A549 (cell line): ENCODE data around the gene FERMT3. TPM values are rescaled to one million over a fixed set of nuclear protein-coding genes. Genes with fewer than 3 reads are reported as not detected.

Source experiments
- ATAC-seq, 2 experiments: fragments of 200-7000 bp in 1 of 2; fragments of >200 bp in 1 of 2; cut with Nextera tagmentation in 1 of 2; cut with Tn5 transposase in 1 of 2; 3 replicates each; pipeline versions ENCODE4 v1.8.0 to v1.9.1; 2018 to 2020; ENCODE audit warnings: mild to moderate bottlenecking in 1 of 2, moderate library complexity in 1 of 2
- CTCF ChIA-PET: fragments of 300-600 bp; sonication (Branson Sonifier 250); formaldehyde crosslinking; extraction: SDS; loops from one replicate; lab custom pipeline; 2021; ENCODE audit warnings: antibody characterized with exemption, inconsistent platforms; lab: Yijun Ruan, JAX
- POLR2A ChIA-PET: fragments of 350-600 bp; formaldehyde crosslinking; extraction: SDS; loops from one replicate; lab custom pipeline; 2021; ENCODE audit warnings: antibody characterized with exemption, inconsistent platforms; lab: Yijun Ruan, JAX
- DNase-seq, 2 experiments: peaks; one replicate each; pipeline versions ENCODE4 v3.0.0 to v3.0.0-alpha.2; 2011 to 2016; ENCODE audit warnings: low read depth in 1 of 2, low spot score in 1 of 2
- FAIRE-seq: peaks from 2 replicates; lab custom pipeline; 2011; peaks lifted over from hg19 to GRCh38; lab: Jason Lieb, UNC
- H3K27ac ChIP-seq, 2 experiments: fragments of >200 bp; sonication (Bioruptor Twin); formaldehyde crosslinking; 3 replicates each; pipeline ENCODE4 v1.5.1; 2016 to 2017
- H3K4me1 ChIP-seq: fragments of >200 bp; sonication (Bioruptor Twin); formaldehyde crosslinking; 3 replicates; pipeline ENCODE4 v1.6.1; 2016
- H3K4me2 ChIP-seq: fragments of >200 bp; sonication (Bioruptor Twin); formaldehyde crosslinking; 3 replicates; pipeline ENCODE4 v1.6.1; 2016
- H3K4me3 ChIP-seq: fragments of >200 bp; sonication (Bioruptor Twin); formaldehyde crosslinking; 3 replicates; pipeline ENCODE4 v1.5.1; 2016
- H3K9me3 ChIP-seq: fragments of >200 bp; sonication (Bioruptor Twin); formaldehyde crosslinking; 3 replicates; pipeline ENCODE4 v1.6.1; 2016
- CBX8 ChIP-seq: fragments of 200-600 bp; sonication (generic); IDR thresholded peaks from 2 replicates; pipeline ENCODE4 v1.6.1; 2016
- CHD4 ChIP-seq: fragments of 200-600 bp; sonication (generic); IDR thresholded peaks from 2 replicates; pipeline ENCODE4 v1.6.1; 2016; ENCODE audit warnings: antibody characterized with exemption, mild to moderate bottlenecking, borderline replicate concordance
- EP300 ChIP-seq, 2 experiments: fragments of >200 bp; sonication (Bioruptor Twin); formaldehyde crosslinking; IDR thresholded peaks; 2 replicates in 1 of 2; 3 replicates in 1 of 2; pipeline ENCODE4 v1.6.1; 2016 to 2017
- ESRRA ChIP-seq: fragments of 150-350 bp; IDR thresholded peaks from 2 replicates; pipeline ENCODE4 v1.6.1; 2014; ENCODE audit warnings: mild to moderate bottlenecking, low read length, borderline replicate concordance
- FOSL2 ChIP-seq, 2 experiments: fragments of 450-650 bp in 1 of 2; fragments of >200 bp in 1 of 2; sonication (Bioruptor Twin) in 1 of 2; formaldehyde crosslinking; IDR thresholded peaks; 2 replicates each; pipeline versions ENCODE4 v1.5.0 to v1.6.1; 2016 to 2020; ENCODE audit warnings: mild to moderate bottlenecking in 1 of 2, moderate library complexity in 1 of 2
- HDAC2 ChIP-seq: fragments of 200-600 bp; sonication (generic); IDR thresholded peaks from 2 replicates; pipeline ENCODE4 v1.6.1; 2016
- HOXA7 ChIP-seq: fragments of 250-450 bp; sonication (Bioruptor Pico); IDR thresholded peaks from 2 replicates; pipeline ENCODE4 v1.5.0; 2020; ENCODE audit warnings: mild to moderate bottlenecking, moderate library complexity
- HOXB13 ChIP-seq: fragments of 250-450 bp; sonication (Bioruptor Pico); IDR thresholded peaks from 2 replicates; pipeline ENCODE4 v1.5.0; 2020; ENCODE audit warnings: low read depth, mild to moderate bottlenecking, moderate library complexity
- HOXB5 ChIP-seq: fragments of 250-450 bp; sonication (Bioruptor Pico); IDR thresholded peaks from 2 replicates; pipeline ENCODE4 v1.5.0; 2020; ENCODE audit warnings: mild to moderate bottlenecking, moderate library complexity
- JUN ChIP-seq, 2 experiments: fragments of >200 bp; sonication (Bioruptor Twin); formaldehyde crosslinking; IDR thresholded peaks; 2 replicates in 1 of 2; 3 replicates in 1 of 2; pipeline ENCODE4 v1.6.1; 2016 to 2017
- KDM5A ChIP-seq: fragments of 200-600 bp; sonication (generic); IDR thresholded peaks from 2 replicates; pipeline ENCODE4 v1.6.1; 2016; ENCODE audit warnings: antibody characterized with exemption, mild to moderate bottlenecking
- NFE2L2 ChIP-seq: fragments of 150-350 bp; conservative IDR thresholded peaks from 2 replicates; pipeline ENCODE4 v1.6.1; 2014; ENCODE audit warnings: low read length
- NPAS2 ChIP-seq: fragments of 250-450 bp; sonication (Bioruptor Pico); IDR thresholded peaks from 2 replicates; pipeline ENCODE4 v1.8.0; 2022; ENCODE audit warnings: mild to moderate bottlenecking, moderate library complexity, borderline replicate concordance
- POLR2AphosphoS2 ChIP-seq: conservative IDR thresholded peaks from 2 replicates; pipeline ENCODE4 v1.6.1; 2012; ENCODE audit warnings: low read length, improper control_type of control experiment, inconsistent platforms
- RAD21 ChIP-seq, 2 experiments: fragments of >200 bp in 1 of 2; sonication (Bioruptor Twin) in 1 of 2; formaldehyde crosslinking in 1 of 2; IDR thresholded peaks in 1 of 2; conservative IDR thresholded peaks in 1 of 2; 2 replicates in 1 of 2; 3 replicates in 1 of 2; pipeline ENCODE4 v1.6.1; 2012 to 2018; ENCODE audit warnings: inconsistent platforms in 1 of 2
- RCOR1 ChIP-seq: fragments of 150-350 bp; IDR thresholded peaks from 2 replicates; pipeline ENCODE4 v1.6.1; 2014; ENCODE audit warnings: antibody characterized with exemption, low read length, low read depth
- RFX5 ChIP-seq: fragments of 450-650 bp; IDR thresholded peaks from 2 replicates; pipeline ENCODE4 v1.7.1; 2014; ENCODE audit warnings: antibody characterized with exemption, mild to moderate bottlenecking, moderate library complexity
- RNF2 ChIP-seq: fragments of 200-600 bp; sonication (generic); IDR thresholded peaks from 2 replicates; pipeline ENCODE4 v1.6.1; 2016; ENCODE audit warnings: low read depth, mild to moderate bottlenecking, antibody characterized with exemption, moderate library complexity, borderline replicate concordance
- SMC3 ChIP-seq: fragments of >200 bp; sonication (Bioruptor Twin); formaldehyde crosslinking; IDR thresholded peaks from 3 replicates; pipeline ENCODE4 v1.6.1; 2018; ENCODE audit warnings: inconsistent platforms
- SREBF2 ChIP-seq: fragments of 450-650 bp; IDR thresholded peaks from 2 replicates; pipeline ENCODE4 v1.6.1; 2014; ENCODE audit warnings: mild to moderate bottlenecking, moderate library complexity
- TFCP2L1 ChIP-seq: fragments of 250-450 bp; sonication (Bioruptor Pico); IDR thresholded peaks from 2 replicates; pipeline ENCODE4 v1.5.0; 2021; ENCODE audit warnings: mild to moderate bottlenecking
- ZNF302 ChIP-seq: fragments of 250-450 bp; sonication (Bioruptor Pico); IDR thresholded peaks from 2 replicates; pipeline ENCODE4 v1.9.0; 2021; ENCODE audit warnings: inconsistent platforms, mild to moderate bottlenecking, moderate library complexity
- WGBS: methylation state at CpG from one replicate; pipeline ENCODE4 v1.1.6; 2017; ENCODE audit errors: missing lambda C conversion rate; 5-methylcytosine and 5-hydroxymethylcytosine counted together
- polyA plus RNA-seq, 4 experiments: library from polyadenylated mRNA; depleted of rRNA in 3 of 4; stranded (reverse); fragments of >200 nt; fragmentation: RNase III in 1 of 4; extraction: RNeasy Plus Mini Kit Qiagen cat#74134 plus additional on column Dnase treatment in 1 of 4; gene quantifications; 2 replicates in 3 of 4; 3 replicates in 1 of 4; pipeline ENCODE4 v1.2.3, GENCODE V29; 2011 to 2017
- TF ChIP-seq, protein P1 (sequence below): IDR thresholded peaks from 2 replicates; pipeline ENCODE4 v1.6.1; 2012
- TF ChIP-seq, protein P2 (sequence below): fragments of 150-350 bp; IDR thresholded peaks from 2 replicates; pipeline ENCODE4 v1.6.1; 2014; ENCODE audit warnings: low read depth, mild to moderate bottlenecking, low read length
- TF ChIP-seq, protein P3 (sequence below): fragments of 200-600 bp; sonication (generic); IDR thresholded peaks from 2 replicates; pipeline ENCODE4 v1.6.1; 2016; ENCODE audit warnings: antibody characterized with exemption, mild to moderate bottlenecking, moderate library complexity
- TF ChIP-seq, protein P4 (sequence below): fragments of >200 bp; sonication (Bioruptor Twin); formaldehyde crosslinking; IDR thresholded peaks from 3 replicates; pipeline ENCODE4 v1.6.1; 2016
- TF ChIP-seq, protein P5 (sequence below): IDR thresholded peaks from 2 replicates; pipeline ENCODE4 v1.6.1; 2012; ENCODE audit warnings: low read depth, borderline replicate concordance

Gene FERMT3
- polyA plus RNA-seq, 2 of the 4 experiments (the other 2 are of a cell fraction): 0.56 to 2.1 TPM

DNA sequence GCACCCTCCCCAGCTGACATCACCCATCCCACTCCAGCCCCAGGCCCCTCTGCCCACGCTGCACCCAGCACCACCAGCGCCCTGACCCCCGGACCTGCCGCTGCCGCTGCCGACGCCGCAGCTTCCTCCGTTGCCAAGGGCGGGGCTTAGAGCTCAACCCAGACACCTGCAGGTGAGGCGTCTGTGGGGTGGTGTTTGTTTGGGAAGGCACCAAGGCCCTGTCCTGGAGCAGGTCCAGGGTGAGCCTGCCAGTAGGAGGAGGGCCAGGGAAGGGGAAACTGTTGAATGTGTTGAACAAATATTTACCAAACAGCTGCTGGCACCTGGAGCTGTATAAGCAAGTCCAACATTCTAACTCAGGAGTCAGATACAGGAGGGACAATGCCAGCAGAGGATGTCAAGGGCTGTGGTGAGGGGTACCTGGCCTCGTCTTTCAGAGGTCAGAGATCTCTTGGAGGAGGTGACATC, 31.0 kb downstream of the FERMT3 start:
- 100% methylated on average over 1 of the region's 12 CpGs for WGBS
- no peak for DNase-seq
- H3K27ac ChIP-seq: no peak overlapping the region
- ChIA-PET POLR2A (no interaction called here), CTCF (interaction anchor here (1.5 to 3.0 kb wide), 5 partner anchors 11 to 67 kb away, joined by 3 to 16 read pairs (median 12); partner anchors contain the start of genes NUDT22, PLCB3, STIP1 and TRPT1)
- peaks cover 28% of the 10 kb centered on the region for H3K4me1 ChIP-seq
- no peak for ATAC-seq
- TF ChIP-seq HDAC2 (no peak), CBX8 (no peak), ESRRA (no peak), ZNF302 (CRISPR knock-in tag) (no peak), KDM5A (no peak), HOXB13 (CRISPR knock-in tag) (no peak), RAD21 (conservative IDR thresholded peaks at IDR 0.05 in 1 of 2, IDR thresholded peaks at IDR 0.05 in 1 of 2) (no peak), RCOR1 (no peak), HOXA7 (CRISPR knock-in tag) (no peak), EP300 (IDR thresholded peaks at IDR 0.05) (no peak), CHD4 (no peak), POLR2AphosphoS2 (no peak), HOXB5 (CRISPR knock-in tag) (no peak), NPAS2 (CRISPR knock-in tag) (no peak), RFX5 (no peak), NFE2L2 (no peak)
- TF ChIP-seq, protein P1, sequence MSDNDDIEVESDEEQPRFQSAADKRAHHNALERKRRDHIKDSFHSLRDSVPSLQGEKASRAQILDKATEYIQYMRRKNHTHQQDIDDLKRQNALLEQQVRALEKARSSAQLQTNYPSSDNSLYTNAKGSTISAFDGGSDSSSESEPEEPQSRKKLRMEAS: no peak
- TF ChIP-seq, protein P2, sequence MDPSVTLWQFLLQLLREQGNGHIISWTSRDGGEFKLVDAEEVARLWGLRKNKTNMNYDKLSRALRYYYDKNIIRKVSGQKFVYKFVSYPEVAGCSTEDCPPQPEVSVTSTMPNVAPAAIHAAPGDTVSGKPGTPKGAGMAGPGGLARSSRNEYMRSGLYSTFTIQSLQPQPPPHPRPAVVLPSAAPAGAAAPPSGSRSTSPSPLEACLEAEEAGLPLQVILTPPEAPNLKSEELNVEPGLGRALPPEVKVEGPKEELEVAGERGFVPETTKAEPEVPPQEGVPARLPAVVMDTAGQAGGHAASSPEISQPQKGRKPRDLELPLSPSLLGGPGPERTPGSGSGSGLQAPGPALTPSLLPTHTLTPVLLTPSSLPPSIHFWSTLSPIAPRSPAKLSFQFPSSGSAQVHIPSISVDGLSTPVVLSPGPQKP: no peak
- TF ChIP-seq, protein P3, sequence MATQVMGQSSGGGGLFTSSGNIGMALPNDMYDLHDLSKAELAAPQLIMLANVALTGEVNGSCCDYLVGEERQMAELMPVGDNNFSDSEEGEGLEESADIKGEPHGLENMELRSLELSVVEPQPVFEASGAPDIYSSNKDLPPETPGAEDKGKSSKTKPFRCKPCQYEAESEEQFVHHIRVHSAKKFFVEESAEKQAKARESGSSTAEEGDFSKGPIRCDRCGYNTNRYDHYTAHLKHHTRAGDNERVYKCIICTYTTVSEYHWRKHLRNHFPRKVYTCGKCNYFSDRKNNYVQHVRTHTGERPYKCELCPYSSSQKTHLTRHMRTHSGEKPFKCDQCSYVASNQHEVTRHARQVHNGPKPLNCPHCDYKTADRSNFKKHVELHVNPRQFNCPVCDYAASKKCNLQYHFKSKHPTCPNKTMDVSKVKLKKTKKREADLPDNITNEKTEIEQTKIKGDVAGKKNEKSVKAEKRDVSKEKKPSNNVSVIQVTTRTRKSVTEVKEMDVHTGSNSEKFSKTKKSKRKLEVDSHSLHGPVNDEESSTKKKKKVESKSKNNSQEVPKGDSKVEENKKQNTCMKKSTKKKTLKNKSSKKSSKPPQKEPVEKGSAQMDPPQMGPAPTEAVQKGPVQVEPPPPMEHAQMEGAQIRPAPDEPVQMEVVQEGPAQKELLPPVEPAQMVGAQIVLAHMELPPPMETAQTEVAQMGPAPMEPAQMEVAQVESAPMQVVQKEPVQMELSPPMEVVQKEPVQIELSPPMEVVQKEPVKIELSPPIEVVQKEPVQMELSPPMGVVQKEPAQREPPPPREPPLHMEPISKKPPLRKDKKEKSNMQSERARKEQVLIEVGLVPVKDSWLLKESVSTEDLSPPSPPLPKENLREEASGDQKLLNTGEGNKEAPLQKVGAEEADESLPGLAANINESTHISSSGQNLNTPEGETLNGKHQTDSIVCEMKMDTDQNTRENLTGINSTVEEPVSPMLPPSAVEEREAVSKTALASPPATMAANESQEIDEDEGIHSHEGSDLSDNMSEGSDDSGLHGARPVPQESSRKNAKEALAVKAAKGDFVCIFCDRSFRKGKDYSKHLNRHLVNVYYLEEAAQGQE: no peak
- H3K4me2 ChIP-seq: no peak overlapping the region
- no peak for FAIRE-seq
- H3K9me3 ChIP-seq: no peaks in the 10 kb centered on the region
- H3K4me3 ChIP-seq: no peak overlapping the region

DNA sequence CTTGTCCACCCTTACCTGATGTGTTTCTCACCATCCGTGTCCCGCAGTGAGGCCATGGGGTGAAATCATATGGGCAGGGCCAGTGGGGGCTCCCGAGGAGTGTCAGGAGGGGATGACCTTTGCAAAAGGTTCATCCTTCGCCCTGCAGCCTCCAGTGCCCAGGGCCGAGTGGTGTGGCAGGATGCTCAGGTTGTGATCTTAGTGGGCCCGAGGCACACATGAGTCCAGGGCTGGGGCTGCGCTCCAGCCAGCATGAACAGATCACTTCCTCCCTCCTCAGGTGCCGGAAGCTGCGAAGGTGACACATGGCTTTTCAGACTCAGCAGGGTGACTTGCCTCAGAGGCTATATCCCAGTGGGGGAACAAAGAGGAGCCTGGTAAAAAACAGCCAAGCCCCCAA, 31.6 kb downstream of the FERMT3 start:
- WGBS: 95% methylated on average over 8 of the region's 9 CpGs
- no peak overlapping the region for H3K4me2 ChIP-seq
- H3K9me3 ChIP-seq: no peaks in the 10 kb centered on the region
- CTCF ChIA-PET: interaction anchor here (1.7 to 3.0 kb wide), 3 partner anchors 11 to 67 kb away, joined by 6 to 14 read pairs (median 12); partner anchors contain the start of genes NUDT22, PLCB3 and TRPT1
- TF ChIP-seq, protein P4, sequence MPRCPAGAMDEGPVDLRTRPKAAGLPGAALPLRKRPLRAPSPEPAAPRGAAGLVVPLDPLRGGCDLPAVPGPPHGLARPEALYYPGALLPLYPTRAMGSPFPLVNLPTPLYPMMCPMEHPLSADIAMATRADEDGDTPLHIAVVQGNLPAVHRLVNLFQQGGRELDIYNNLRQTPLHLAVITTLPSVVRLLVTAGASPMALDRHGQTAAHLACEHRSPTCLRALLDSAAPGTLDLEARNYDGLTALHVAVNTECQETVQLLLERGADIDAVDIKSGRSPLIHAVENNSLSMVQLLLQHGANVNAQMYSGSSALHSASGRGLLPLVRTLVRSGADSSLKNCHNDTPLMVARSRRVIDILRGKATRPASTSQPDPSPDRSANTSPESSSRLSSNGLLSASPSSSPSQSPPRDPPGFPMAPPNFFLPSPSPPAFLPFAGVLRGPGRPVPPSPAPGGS: no peak
- TF ChIP-seq HOXA7 (CRISPR knock-in tag): no peak
- no peak for TF ChIP-seq HOXB13 (CRISPR knock-in tag)
- no peak for TF ChIP-seq TFCP2L1 (CRISPR knock-in tag)
- TF ChIP-seq JUN (IDR thresholded peaks at IDR 0.05): no peak
- TF ChIP-seq FOSL2 (IDR thresholded peaks at IDR 0.05): no peak
- TF ChIP-seq FOSL2 (CRISPR knock-in tag; IDR thresholded peaks at IDR 0.05): no peak
- TF ChIP-seq RNF2: no peak
- TF ChIP-seq EP300 (IDR thresholded peaks at IDR 0.05): no peak
- TF ChIP-seq SMC3: no peak
- TF ChIP-seq, protein P5, sequence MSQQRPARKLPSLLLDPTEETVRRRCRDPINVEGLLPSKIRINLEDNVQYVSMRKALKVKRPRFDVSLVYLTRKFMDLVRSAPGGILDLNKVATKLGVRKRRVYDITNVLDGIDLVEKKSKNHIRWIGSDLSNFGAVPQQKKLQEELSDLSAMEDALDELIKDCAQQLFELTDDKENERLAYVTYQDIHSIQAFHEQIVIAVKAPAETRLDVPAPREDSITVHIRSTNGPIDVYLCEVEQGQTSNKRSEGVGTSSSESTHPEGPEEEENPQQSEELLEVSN: no peak
- no peak for TF ChIP-seq SREBF2
- ATAC-seq: no peak
- no peak overlapping the region for H3K4me3 ChIP-seq
- no peak overlapping the region for H3K27ac ChIP-seq
- no peak for DNase-seq
- POLR2A ChIA-PET: interaction anchor here (0.8 to 1.5 kb wide), 2 partner anchors 9 to 12 kb away, joined by 3 to 4 read pairs; partner anchors contain the start of genes NUDT22 and TRPT1
- H3K4me1 ChIP-seq: peaks cover 32% of the 10 kb centered on the region
- no peak for FAIRE-seq
